DMS 273 treated with DMSO at 0.1 percent for 48 hours (cell line): ENCODE data around the gene UBC.
"Not testable (repeated sequence)": the region's sequence is repeated elsewhere in the genome, so short reads cannot be mapped to it uniquely, and the experiment has no call there.

ENCODE experiments used
- DNase-seq: peaks from one replicate; lab custom pipeline; 2025; lab: John Stamatoyannopoulos, UW

The UBC gene

DNA sequence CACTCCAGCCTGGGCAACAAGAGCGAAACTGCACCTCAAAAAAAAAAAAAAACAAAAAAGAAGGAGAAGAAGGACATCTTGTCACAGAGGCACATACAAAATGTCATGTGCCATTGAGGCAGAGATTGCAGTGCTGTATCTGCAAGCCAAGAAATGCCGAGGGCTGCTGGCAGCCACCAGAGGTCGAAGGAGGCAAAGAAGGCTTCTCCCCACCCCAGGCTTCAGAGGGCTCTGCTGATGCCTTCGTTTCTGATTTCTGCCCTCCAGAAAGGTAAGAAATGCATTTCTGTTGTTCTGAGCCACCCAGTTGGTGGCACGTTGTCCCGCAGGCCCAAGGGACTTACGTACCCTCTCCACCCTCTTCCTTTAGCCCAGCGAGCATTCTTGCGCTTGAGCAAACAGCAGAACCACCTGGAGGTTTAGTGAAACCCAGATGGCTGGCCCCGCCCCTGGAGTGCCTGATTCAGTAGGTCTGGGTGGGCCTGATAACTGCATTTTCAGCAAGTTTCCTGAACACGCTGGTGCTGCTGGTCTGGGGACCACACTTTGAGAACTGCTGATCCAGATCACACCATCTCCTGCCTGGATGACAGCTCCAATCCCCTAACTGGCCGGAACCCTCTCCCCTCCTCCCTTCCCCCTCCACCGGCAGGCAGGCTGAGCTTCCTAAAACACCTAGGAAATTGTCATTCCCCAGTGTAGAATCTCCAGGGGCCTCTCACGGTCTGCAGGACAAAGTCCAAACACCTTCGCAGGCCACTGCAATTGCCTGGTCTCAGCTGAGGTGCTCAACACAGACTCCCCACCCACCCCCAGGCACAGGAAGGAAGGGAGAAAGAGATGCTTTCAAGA is 29.6 kb downstream of the UBC start:
- no peak for DNase-seq

DNA sequence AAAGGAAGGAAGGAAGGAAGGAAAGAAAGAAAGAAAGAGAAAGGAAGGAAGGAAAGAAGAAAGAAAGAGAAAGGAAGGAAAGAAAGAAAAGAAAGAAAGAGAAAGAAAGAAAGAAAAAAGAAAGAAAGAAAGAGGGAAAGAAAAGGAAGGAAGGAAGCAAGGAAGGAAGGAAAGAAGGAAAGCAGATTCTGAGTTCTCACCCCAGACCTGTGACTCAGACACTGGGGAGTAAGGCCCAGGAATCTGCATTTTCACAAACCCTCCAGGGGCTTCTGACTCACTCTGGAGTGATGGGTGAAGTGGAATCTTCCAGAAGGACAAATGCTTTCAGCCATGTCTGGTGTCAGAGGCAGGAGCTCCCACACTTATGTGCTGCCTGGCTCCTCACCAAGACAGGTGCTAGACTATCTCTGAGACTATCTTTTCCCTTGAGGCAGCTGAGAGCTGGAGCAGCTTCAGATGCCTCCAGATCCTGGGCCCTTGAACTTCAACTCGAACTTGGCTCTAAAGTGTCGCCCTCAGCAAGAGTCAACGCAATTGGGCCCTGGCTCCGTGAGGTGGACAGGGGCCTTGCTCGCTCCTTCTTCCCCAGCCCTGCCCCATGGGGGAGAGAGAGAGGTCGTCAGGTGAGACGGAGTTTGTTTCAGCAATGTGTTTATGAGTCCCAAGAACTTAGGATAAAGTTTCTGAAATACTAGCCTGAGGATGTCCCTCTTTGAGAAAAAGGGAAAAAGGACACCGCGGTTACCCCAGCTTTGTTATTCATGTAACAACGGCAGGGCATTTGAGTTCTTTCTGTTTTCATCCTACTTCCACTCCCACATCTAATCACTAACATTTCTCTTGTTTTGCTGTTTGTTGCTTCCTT is 31.0 kb downstream of the UBC start:
- DNase-seq = no peak

DNA sequence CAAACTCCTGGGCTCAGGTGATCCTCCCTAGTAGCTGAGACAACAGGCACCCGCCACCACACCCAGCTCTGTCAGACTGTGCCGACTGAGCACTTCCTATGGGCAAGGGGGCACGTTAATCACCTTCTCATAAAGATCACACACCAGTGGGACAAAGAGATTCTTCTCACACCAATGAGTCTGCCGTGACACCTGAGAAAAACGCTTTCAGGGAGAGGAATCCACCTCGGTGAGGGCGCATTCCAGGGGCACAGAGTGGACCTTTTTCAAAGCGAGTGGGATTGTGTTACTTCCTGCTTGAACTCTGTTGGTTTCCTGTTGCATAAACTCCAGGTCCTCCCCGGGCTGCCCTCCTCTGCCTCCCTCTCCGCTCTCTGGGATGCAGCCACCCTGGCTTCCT is 33.3 kb downstream of the UBC start:
- no peak for DNase-seq

DNA sequence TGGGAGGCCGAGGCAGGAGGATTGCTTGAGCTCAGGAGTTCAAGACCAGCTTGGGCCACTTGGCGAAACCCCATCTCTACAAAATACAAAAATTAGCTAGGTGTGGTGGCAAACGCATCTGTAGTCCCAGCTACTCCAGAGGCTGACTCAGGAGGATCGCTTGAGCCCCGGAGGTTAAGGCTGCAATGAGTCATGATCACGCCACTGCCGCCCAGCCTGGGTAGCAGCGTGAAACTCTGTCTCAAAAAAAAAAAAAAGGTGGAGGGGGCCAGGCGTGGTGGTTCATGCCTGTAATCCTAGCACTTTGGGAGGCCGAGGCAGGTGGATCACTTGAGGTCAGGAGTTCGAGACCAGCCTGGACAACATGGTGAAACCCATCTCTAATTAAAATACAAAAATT is 34.1 kb downstream of the UBC start:
- not testable (repeated sequence) for DNase-seq

DNA sequence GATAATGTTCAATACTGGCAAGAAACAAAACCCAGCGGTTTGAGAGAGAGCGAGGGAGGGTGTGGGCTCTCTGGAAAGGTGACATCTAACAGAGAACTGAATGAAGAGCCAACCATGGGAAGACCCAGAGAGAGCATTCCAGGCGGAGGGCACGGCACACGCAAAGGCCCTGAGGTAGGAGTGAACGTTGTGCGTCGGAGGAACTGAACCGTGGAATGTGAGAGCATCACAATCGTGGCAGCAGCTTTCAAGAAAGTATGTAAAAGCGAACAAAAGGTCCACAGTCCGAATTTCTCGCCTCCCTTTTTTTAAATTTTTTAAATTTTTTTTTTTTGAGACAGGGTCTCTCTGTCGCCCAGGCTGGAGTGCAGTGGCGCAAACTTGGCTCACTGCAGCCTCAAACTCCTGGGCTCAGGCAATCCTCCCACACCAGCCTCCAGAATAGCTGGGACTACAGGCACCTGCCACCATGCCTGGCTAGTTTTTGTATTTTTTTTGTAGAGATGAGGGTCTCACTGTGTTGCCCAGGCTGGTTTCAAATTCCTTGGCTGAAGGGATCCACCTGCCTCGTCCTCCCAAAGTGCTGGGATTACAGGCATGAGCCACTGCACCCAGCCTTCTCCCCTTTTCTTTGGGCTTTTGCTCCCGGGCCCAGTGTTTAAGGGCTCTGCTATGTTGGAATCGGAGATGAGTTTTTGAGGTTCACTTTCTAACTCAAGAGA is 35.5 kb downstream of the UBC start:
- DNase-seq = no peak

DNA sequence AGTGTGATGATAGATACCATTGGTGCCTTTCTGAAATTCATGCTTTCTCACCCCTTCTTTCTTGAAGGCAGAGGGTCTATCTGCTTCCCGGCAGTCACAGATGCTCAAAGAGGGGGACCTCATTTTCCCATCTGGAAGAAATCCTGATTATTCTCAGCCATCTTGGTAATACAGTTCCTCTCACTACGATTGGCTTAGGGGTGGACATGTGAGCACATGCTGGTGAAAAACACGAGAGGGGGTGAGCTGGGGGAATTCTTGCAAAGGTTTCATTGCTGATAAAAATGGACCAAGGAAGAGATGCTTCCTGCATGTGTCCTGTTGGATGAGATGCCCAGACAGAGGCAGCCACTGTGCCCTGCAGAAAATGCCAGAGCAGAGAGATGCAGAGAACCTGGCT is 37.0 kb downstream of the UBC start:
- no peak for DNase-seq

DNA sequence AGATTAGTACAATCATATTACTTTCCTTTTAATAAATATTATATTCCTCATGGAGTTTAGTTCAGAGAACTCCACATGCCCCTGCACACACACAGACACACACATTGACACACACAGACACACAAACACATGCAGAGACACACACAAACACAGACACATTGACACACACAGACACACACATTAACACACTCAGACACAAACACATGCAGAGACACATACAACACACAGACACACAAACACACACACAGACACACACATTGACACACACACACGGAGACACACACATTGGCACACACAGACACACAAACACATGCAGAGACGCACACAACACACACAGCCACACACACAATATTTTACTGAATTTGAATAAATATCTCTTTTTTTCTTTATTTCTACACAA is 38.3 kb downstream of the UBC start:
- DNase-seq = no peak

DNA sequence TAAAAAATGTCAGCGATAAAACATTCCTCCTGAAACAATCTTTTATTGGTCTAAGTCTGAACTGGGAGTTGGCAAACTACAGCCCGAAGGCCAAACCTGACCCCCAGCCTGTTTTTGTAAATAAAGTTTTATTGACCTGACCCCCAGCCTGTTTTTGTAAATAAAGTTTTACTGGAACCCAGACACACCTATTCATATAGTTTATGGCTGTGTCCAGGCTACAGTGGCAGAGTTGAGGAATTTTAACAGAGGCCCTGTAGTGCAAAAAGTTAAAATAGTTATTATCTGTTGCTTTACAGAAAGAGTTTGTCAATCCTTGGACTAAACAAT is 38.7 kb downstream of the UBC start:
- DNase-seq = no peak

DNA sequence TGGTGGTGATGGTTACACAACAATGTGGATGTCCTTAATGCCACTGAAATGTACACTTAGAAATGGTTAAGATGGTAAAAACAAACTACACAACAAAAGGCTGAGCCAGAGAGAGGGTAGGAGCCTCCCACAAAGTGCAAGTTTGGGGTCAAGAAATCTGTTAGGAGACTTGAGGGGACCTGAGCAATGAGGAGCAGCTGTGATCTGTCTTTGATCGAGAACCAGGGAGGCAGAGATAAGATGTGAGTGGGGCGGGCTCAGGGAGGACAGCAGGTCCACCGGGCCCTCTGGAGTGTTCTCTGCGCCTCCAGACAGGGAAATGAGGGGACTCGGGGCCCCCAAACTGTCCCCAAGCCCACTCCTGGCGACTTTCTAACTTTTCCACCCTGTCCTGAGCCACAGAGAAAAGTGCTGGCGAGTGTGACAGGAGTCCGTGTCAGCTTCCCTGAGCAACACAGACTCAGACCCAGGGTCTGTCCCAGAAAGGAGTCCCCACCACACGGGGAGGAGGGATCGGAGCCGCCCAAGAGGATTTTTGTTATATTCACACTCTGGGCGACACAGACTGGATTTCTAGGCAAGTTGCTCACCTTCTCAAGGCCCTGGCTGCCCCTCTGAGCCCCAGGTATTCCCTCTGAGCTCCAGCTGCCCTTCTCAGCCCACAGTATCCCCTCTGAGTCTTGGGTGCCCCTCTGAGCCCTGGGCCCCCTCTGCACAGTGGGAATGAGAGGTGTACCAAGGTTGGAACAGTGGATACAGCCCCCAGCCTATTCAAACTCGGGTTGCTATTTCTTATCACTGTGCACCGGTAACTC is 39.3 kb downstream of the UBC start:
- DNase-seq = no peak

DNA sequence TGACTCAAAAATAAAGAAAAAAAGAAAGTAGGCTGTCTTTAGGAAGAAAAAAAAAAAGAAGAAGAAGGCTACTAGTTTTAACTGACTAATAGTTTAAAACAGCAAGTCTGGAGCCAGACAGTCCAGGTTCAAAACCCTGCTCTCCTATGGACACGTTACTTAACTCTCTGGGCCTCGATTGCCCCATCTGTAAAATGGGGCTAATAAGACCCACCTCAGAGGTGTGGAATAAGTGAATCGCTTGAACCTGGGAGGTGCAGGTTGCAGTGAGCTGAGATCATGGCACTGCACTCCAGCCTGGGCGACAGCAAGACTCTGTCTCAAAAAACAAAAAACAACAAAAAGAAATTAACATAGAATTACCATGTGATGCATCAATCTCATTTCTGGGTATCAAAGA is 40.3 kb downstream of the UBC start:
- DNase-seq = no peak

DNA sequence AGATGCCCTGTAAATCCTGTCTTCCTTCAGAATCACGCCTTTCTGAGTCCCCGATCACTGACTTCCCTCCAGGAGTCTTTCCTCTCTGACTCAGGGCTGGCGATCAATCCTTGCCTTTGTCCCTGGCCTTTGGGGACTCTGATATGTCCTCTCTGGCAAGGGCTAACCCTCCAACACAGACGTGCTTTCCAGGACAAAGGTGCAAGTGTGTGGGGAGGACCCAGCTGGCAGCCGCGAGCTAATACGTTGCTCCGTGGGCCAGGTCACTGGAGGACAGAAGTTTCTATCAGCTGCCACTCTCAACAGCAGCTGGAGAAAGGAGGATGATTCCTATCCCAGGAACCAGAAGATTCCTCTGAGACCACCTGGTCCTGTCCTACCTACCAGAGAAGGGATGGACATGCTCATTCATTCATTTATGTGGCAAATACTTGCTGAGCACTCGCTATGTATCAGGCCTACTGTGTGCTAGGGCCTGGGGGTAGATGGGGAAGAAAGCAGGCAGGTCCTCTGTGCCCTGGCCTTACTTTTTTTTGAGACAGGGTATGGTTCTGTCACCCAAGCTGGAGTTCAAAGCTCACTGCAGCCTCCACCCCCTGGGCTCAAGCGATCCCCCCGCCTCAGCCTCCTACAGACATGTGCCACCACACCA is 42.3 kb downstream of the UBC start:
- no peak for DNase-seq

DNA sequence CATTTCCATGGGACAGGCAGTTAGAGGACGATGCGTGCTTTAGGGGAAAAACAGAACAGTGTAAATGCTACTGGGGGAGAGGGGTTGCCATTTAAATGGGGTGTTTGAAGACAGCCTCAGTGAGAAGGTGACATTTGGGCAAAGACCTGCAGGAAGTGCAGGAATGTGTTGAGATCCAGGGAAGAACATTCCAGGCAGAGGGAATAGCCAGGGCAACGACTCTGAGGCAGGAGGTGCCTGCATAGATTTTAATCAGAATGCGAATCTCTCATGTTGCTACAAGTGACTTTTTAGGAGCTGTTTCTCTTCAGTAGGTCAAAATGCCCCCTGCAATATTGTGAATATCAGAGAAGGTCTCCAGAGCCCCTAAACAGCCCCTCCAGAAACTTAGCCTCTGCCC is 43.2 kb downstream of the UBC start:
- no peak for DNase-seq

DNA sequence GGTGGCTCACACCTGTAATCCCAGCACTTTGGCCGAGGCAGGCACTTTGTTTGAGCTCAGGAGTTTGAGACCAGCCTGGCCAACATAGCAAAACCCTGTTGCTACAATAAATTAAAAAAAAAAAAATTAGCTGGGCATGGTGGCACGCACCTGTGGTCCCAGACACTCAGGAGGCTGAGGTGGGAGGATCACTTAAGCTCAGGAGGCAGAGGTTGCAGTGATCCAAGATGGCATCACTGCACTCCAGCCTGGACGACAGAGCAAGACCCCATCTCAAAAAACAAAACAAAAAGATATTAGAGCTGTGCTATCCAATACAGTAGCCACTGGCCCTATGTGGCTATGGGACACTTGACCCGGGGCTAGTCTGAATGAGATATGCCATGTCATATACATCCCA is 43.9 kb downstream of the UBC start:
- no peak for DNase-seq

DNA sequence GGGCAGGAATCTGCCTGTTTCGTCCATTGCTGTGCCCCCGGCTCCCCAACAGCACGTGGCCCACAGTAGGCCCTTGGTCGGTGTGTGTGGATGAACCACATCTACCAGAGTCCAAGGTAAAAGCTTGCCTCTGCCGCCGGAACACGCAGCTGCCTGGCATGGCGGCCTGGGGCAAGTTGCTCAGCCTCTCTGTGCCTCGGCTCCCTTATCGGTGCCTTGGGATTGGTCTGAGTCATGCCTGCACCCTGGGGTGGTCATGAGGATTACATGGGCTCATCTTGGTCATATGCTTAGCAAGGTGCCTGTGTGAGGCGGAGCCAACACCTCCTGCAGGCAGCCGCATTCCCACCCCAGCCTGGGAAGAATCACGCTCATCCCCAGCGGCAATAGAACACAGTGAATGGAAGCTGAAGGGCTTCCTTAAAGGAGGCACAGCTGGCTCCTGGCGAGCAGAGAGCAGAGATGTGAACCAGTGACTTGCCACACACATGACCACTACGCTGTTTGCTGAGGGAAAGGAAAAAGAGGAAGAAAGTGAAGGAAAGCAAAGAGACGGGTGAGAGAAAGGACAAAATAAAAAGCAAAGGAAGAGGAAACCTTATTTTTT is 45.3 kb downstream of the UBC start:
- DNase-seq = no peak

DNA sequence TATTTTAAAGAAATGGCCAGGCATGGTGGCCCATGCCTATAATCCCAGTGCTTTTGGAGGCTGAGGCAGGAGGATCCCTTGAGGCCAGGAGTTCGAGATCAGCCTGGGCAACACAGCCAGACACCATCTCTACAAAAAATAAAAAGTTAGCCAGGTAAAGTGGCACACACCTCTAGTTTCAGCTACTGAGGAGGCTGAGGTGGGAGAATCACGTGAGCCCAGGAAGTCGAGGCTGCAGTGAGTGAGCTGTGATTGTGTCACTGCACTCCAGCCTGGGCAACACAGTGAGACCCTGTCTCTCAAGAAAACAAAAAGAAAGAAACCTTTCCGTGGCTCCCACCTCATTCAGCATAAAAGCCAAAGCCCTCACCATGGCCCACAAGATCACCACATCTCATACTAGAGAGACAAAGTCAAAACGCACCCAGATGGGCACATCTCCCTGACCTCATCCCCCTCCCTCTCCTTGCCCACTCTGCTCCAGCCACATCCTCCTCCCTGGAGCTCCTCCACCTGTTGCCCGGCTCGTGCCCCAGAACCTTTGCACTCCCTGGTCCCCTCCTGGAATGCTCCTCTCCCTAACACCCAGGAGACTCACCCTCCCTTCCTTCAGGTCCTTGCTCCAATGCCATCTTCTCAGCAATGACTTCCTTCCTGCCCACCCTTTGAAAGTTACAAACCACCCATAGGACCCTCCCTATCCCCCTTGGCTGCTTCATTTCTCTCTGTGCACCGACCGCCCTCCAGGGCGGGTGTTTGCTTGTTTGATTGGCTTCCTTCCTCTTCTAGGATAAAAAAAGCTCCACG is 46.0 kb downstream of the UBC start:
- no peak for DNase-seq

DNA sequence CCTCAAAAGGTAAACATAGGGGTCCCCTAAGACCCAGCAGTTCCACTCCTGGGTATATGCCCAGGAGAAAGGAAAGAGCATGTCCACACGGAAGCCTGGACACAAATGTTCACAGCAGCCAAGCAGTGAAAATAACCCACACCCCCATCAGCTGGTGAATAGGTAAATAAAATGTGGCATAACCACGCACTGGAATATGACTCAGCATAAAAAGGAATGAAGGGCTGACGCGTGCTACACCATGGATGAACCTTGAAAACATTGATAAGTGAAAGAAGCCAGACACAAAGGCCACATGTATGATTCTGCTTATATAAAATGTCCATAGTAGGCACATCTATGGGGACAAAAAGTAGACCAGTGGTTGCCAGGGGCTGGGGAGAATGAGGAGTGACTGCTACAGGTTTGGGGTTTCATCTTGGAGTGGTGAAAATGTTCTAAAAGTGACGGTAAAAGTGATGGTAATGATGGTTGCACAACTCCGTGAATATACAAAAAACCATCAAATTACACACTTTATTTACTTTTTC is 47.0 kb downstream of the UBC start:
- no peak for DNase-seq

DNA sequence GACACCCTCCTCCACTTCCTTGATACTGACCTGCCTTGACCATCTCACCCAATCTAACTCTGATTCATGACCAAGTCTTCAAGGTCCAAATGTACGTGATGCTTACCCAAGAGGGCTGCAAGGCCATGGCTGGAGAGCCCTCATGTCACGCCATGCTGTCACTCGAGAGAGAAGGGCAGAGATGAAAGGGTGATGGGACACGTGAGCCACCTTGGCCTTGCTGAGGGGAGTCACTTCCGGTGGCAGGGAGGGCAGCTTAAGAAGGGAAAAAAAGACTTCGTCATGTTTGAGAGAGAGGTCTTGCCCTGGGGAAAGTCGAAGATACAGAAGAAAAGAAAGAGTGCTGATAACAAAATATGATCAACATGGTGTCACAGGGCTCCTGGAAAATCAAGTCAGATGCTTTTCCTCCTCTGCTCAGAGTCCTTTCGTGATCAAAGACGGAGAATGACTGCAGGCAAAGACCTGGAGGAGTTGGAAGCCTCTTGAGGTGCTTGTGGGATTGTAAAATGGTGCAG is 47.5 kb downstream of the UBC start:
- no peak for DNase-seq

DNA sequence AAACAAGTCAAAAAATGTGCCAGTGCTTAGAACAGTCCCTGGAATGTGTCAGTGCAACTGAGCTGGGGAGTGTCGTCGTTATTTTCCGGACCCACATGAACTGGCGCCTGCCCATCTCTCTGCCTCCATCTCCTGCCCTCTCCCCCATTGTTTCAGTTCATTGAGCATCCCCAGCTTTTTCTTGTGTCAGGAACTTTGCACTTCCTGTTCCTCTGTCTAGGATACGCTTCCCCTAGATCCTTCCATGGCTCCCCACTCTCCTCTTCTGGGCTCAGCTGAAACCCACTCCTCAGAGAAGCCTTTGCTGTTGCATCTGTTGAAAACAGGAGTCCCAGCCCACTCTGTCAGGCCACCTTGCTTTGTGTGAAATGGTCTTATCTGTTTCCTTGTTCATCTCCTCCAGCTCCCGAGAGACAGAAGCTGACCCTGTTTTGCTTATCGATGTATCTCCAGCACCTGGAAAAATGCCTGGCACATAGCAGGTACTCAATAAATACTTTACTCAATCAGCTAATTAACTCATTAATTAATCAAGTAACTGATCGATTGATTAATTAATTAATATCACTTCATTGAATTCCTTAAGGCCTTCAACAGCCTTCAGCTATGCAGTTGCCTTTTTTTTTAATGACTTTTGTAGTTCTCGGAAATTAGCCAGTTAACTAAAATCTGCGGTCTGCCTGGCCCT is 48.1 kb downstream of the UBC start:
- DNase-seq = no peak

DNA sequence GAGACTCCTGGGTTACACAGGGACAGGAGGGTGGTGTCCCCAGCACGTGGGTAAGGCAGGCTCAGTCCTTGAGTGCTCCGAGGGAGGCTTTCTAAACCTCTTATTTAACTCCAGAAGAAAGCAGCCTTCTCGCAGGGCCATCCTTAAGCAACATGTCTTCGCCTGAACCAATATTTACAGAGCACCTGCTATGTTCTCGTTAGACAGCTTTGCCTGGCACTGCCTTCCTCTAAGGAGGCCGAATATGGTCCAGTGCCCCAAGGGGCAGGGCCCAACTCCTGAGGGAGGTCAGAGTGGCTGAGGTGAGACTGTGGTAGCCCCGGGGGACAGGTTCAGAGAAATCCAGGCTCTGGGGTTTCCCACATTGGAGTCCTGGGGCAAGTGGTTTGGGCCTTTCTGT is 48.7 kb downstream of the UBC start:
- DNase-seq = no peak
